ENCODE measurements around the gene SEMA4C.

DNA sequence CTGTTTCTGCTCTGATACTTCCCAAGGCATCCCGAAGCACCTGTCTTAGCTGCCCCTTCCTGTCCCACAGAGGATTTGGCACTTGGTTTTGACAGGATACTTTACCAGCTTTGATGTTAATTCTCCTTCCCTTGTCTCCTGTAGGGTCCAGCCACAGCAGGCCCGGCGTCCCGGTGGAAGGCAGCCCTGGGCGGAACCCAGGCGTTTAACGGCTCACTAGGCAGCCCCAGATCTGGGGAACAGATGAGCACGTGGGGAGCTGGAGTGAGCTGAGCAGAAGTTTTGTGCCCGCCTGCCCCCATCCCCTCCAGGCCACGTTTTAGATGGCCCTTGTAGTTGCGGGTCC is 37.5 kb downstream of the SEMA4C start:
- TF ChIP-seq POLR2AphosphoS5 (IDR thresholded peaks at IDR 0.05; ENCODE audit: low read depth, low read length) (no peak), TAF1 (IDR thresholded peaks at IDR 0.05; ENCODE audit: borderline replicate concordance, insufficient read depth, low read length) (no peak)

Data from PFSK-1 (cell line).